Upper lobe of left lung (tissue), 6 donors: Measurements from ENCODE around the gene L1CAM. TPM values are rescaled to one million over a fixed set of nuclear protein-coding genes. Genes with fewer than 3 reads are reported as not detected.

ENCODE experiments used
- ATAC-seq, 2 donors: fragments of 200-7000 bp; cut with Tn5 transposase; one replicate each; pipeline ENCODE4 v1.9.1; 2022; ENCODE audit warnings: mild to moderate bottlenecking in 2 of 2, moderate library complexity in 2 of 2; ENCODE audit not compliant: low FRiP score in 2 of 2
- DNase-seq, 2 donors: peaks; one replicate each; pipeline ENCODE4 v3.0.0-alpha.2; 2019 to 2020
- H3K27ac ChIP-seq, 4 donors: fragments of 200-600 bp; sonication (generic); one replicate each; pipeline ENCODE4 v1.5.1; 2016 to 2019
- H3K27me3 ChIP-seq, 4 donors: fragments of 200-600 bp; sonication (generic); one replicate each; pipeline ENCODE4 v1.5.1; 2017 to 2019
- H3K36me3 ChIP-seq, 4 donors: fragments of 200-600 bp; sonication (generic); one replicate each; pipeline ENCODE4 v1.5.1; 2016 to 2019
- H3K4me1 ChIP-seq, 4 donors: fragments of 200-600 bp; sonication (generic); one replicate each; pipeline ENCODE4 v1.5.1; 2018 to 2019
- H3K4me3 ChIP-seq, 4 donors: fragments of 200-600 bp; sonication (generic); one replicate each; pipeline ENCODE4 v1.5.1; 2017 to 2019; ENCODE audit warnings: mild to moderate bottlenecking in 2 of 4, moderate library complexity in 1 of 4
- H3K9me3 ChIP-seq, 4 donors: fragments of 200-600 bp; sonication (generic); one replicate each; pipeline ENCODE4 v1.5.1; 2018 to 2019
- CTCF ChIP-seq, 6 experiments: fragments of 450-650 bp in 4 of 6; fragments of 200-600 bp in 2 of 6; sonication (generic) in 2 of 6; IDR thresholded peaks; one replicate each; pipeline ENCODE4 v1.5.1; 2016 to 2019; ENCODE audit warnings: antibody characterized with exemption in 6 of 6
- EP300 ChIP-seq, 4 donors: sonication (generic); formaldehyde crosslinking; IDR thresholded peaks; one replicate each; pipeline ENCODE4 v1.5.1; 2017; ENCODE audit warnings: antibody characterized with exemption in 4 of 4, control low read depth in 2 of 4
- POLR2A ChIP-seq, 4 donors: fragments of 450-650 bp; IDR thresholded peaks; one replicate each; pipeline ENCODE4 v1.5.1; 2016 to 2017; ENCODE audit warnings: antibody characterized with exemption in 4 of 4, mild to moderate bottlenecking in 2 of 4
- POLR2AphosphoS5 ChIP-seq, 2 donors: sonication (generic); formaldehyde crosslinking; IDR thresholded peaks; one replicate each; pipeline ENCODE4 v1.5.1; 2017; ENCODE audit warnings: antibody characterized with exemption in 2 of 2
- WGBS, 2 donors: methylation state at CpG; one replicate each; pipeline ENCODE4 v1.1.5; 2017 to 2018; 5-methylcytosine and 5-hydroxymethylcytosine counted together
- total RNA-seq, 6 donors: library from RNA; depleted of rRNA in 4 of 6; stranded (reverse); fragments of >200 nt in 4 of 6; gene quantifications; one replicate each; pipeline versions ENCODE4 v1.1.0 to v1.2.1, GENCODE V29; 2016 to 2021
- donor health status: DM: no; HTN: no; CAD: no; lungs with moderate emphysema.
- donor health status: DM: no; HTN: yes; CAD: no; lungs with severe emphysema.

L1CAM gene
- total RNA-seq, 6 donors from 2014 or later = 0.52 to 10.0 (median 1.1) TPM; not detected in 1

GRCh38 chrX:153829549-153829798 is 56.5 kb downstream of the L1CAM start:
- H3K4me3 ChIP-seq = peak overlapping the region in 3 of 4 donors; percentile 33 to 48 (median 42)
- TF ChIP-seq POLR2AphosphoS5 (IDR thresholded peaks at IDR 0.05) (no peak), CTCF (IDR thresholded peaks at IDR 0.05) (no peak), EP300 (IDR thresholded peaks at IDR 0.05) (no peak), POLR2A (IDR thresholded peaks at IDR 0.05) (no peak)
- 24% methylated on average over 10 of the region's 27 CpGs; no CpG with 5 or more reads in 1 of the 2 donors for WGBS, 2 donors
- H3K36me3 ChIP-seq = no peaks in the 10 kb centered on the region
- DNase-seq (peak in 1 of 2 donors; percentile 56), ATAC-seq (peak in 1 of 2 donors; percentile 19)
- peaks cover 8 to 21% (median 12%) of the 10 kb centered on the region in 4 donors for H3K4me1 ChIP-seq
- no peaks in the 10 kb centered on the region for H3K9me3 ChIP-seq
- H3K27ac ChIP-seq = no peak overlapping the region
- H3K27me3 ChIP-seq = peaks cover 0 to 16% (median 4%) of the 10 kb centered on the region in 4 donors

GRCh38 chrX:153828723-153829548 is 57.0 kb downstream of the L1CAM start:
- Histone ChIP-seq H3K27me3 (peaks cover 0 to 16% (median 4%) of the 10 kb centered on the region in 4 donors), H3K9me3 (no peaks in the 10 kb centered on the region), H3K4me3 (peak overlapping the region in 3 of 4 donors; percentile 33 to 48 (median 42)), H3K27ac (no peak overlapping the region), H3K4me1 (peaks cover 8 to 21% (median 12%) of the 10 kb centered on the region in 4 donors), H3K36me3 (no peaks in the 10 kb centered on the region)
- 31 to 38% methylated on average over 12 to 43 of the region's 50 CpGs for WGBS, 2 donors
- DNase-seq (peak in 1 of 2 donors; percentile 34), ATAC-seq (no peak)
- TF ChIP-seq CTCF (IDR thresholded peaks at IDR 0.05) = no peak
- TF ChIP-seq EP300 (IDR thresholded peaks at IDR 0.05) = no peak
- TF ChIP-seq POLR2A (IDR thresholded peaks at IDR 0.05) = no peak
- no peak for TF ChIP-seq POLR2AphosphoS5 (IDR thresholded peaks at IDR 0.05)

GRCh38 chrX:153828308-153828707 is 57.7 kb downstream of the L1CAM start:
- ATAC-seq (no peak), DNase-seq (no peak)
- H3K9me3 ChIP-seq = no peaks in the 10 kb centered on the region
- peak overlapping the region in 1 of 4 donors; percentile 4 for H3K4me3 ChIP-seq
- no peak for TF ChIP-seq POLR2AphosphoS5 (IDR thresholded peaks at IDR 0.05)
- no peak for TF ChIP-seq POLR2A (IDR thresholded peaks at IDR 0.05)
- TF ChIP-seq EP300 (IDR thresholded peaks at IDR 0.05) = no peak
- TF ChIP-seq CTCF (IDR thresholded peaks at IDR 0.05) = no peak
- 35 to 42% methylated on average over 2 to 17 of the region's 17 CpGs for WGBS, 2 donors
- peaks cover 0 to 16% (median 4%) of the 10 kb centered on the region in 4 donors for H3K27me3 ChIP-seq
- no peak overlapping the region for H3K27ac ChIP-seq
- H3K4me1 ChIP-seq = peaks cover 8 to 21% (median 12%) of the 10 kb centered on the region in 4 donors
- no peaks in the 10 kb centered on the region for H3K36me3 ChIP-seq

GRCh38 chrX:153827903-153828302 is 58.1 kb downstream of the L1CAM start:
- Histone ChIP-seq H3K27ac (no peak overlapping the region), H3K9me3 (no peaks in the 10 kb centered on the region), H3K4me1 (peaks cover 8 to 21% (median 12%) of the 10 kb centered on the region in 4 donors), H3K4me3 (no peak overlapping the region), H3K27me3 (peaks cover 0 to 16% (median 4%) of the 10 kb centered on the region in 4 donors), H3K36me3 (no peaks in the 10 kb centered on the region)
- TF ChIP-seq EP300 (IDR thresholded peaks at IDR 0.05) = no peak
- TF ChIP-seq POLR2A (IDR thresholded peaks at IDR 0.05) = no peak
- TF ChIP-seq CTCF (IDR thresholded peaks at IDR 0.05) = no peak
- no peak for TF ChIP-seq POLR2AphosphoS5 (IDR thresholded peaks at IDR 0.05)
- ATAC-seq (no peak), DNase-seq (no peak)
- WGBS, 2 donors = 77 to 97% methylated on average over 4 to 9 of the region's 9 CpGs
